KOPT-K1 (cell line): Measurements from ENCODE around the gene PLEKHM1.

Source experiments
- H3K27ac ChIP-seq: fragments of 200-600 bp; sonication (generic); 2 replicates; pipeline ENCODE4 v1.5.1; 2016; ENCODE audit warnings: antibody characterized with exemption, mild to moderate bottlenecking, low read depth, low read length; ENCODE audit not compliant: poor library complexity, severe bottlenecking
- H3K36me3 ChIP-seq: fragments of 200-600 bp; sonication (generic); 2 replicates; pipeline ENCODE4 v1.5.1; 2017; ENCODE audit warnings: antibody characterized with exemption, mild to moderate bottlenecking, low read length, moderate library complexity; ENCODE audit not compliant: insufficient read depth
- H3K9me3 ChIP-seq: fragments of 200-600 bp; sonication (generic); 2 replicates; pipeline ENCODE4 v1.5.1; 2017; ENCODE audit warnings: antibody characterized with exemption, low read length, mild to moderate bottlenecking; ENCODE audit not compliant: insufficient read depth, poor library complexity, severe bottlenecking

Gene PLEKHM1

GRCh38 chr17:45428931-45429338 is 61.6 kb downstream of the PLEKHM1 start:
- Histone ChIP-seq H3K9me3 (no peaks in the 10 kb centered on the region), H3K27ac (no peak overlapping the region), H3K36me3 (peaks cover 9% of the 10 kb centered on the region)

- Histone ChIP-seq H3K9me3 (no peaks in the 10 kb centered on the region), H3K27ac (peak overlapping the region; percentile 44), H3K36me3 (peaks cover 9% of the 10 kb centered on the region)
These were observed 62.4 kb downstream of the PLEKHM1 start for GRCh38 chr17:45428050-45428617.

- peak overlapping the region; percentile 44 for H3K27ac ChIP-seq
- H3K36me3 ChIP-seq, result peaks cover 9% of the 10 kb centered on the region
- no peaks in the 10 kb centered on the region for H3K9me3 ChIP-seq
These were observed 63.2 kb downstream of the PLEKHM1 start for GRCh38 chr17:45427181-45427835.

- Histone ChIP-seq H3K27ac (no peak overlapping the region), H3K36me3 (peaks cover 9% of the 10 kb centered on the region), H3K9me3 (no peaks in the 10 kb centered on the region)
These were observed 64.0 kb downstream of the PLEKHM1 start for GRCh38 chr17:45426561-45426960.

- H3K36me3 ChIP-seq, result peaks cover 9% of the 10 kb centered on the region
- no peaks in the 10 kb centered on the region for H3K9me3 ChIP-seq
- H3K27ac ChIP-seq, result no peak overlapping the region
These were observed 64.5 kb downstream of the PLEKHM1 start for GRCh38 chr17:45425984-45426413.

GRCh38 chr17:45425125-45425983 is 65.2 kb downstream of the PLEKHM1 start:
- no peaks in the 10 kb centered on the region for H3K9me3 ChIP-seq
- H3K36me3 ChIP-seq, result peaks cover 9% of the 10 kb centered on the region
- no peak overlapping the region for H3K27ac ChIP-seq

- peaks cover 9% of the 10 kb centered on the region for H3K36me3 ChIP-seq
- H3K9me3 ChIP-seq, result no peaks in the 10 kb centered on the region
- no peak overlapping the region for H3K27ac ChIP-seq
These were observed 65.8 kb downstream of the PLEKHM1 start for GRCh38 chr17:45424769-45425124.

GRCh38 chr17:45423975-45424335 is 66.6 kb downstream of the PLEKHM1 start:
- H3K36me3 ChIP-seq, result peaks cover 9% of the 10 kb centered on the region
- no peak overlapping the region for H3K27ac ChIP-seq
- H3K9me3 ChIP-seq, result no peaks in the 10 kb centered on the region

- Histone ChIP-seq H3K27ac (no peak overlapping the region), H3K9me3 (no peaks in the 10 kb centered on the region), H3K36me3 (peaks cover 9% of the 10 kb centered on the region)
These were observed 67.1 kb downstream of the PLEKHM1 start for GRCh38 chr17:45423304-45423974.

- peak overlapping the region; percentile 30 for H3K27ac ChIP-seq
- no peaks in the 10 kb centered on the region for H3K36me3 ChIP-seq
These were observed 75.3 kb downstream of the PLEKHM1 start for GRCh38 chr17:45414990-45415881.

GRCh38 chr17:45413498-45413923 is 77.0 kb downstream of the PLEKHM1 start:
- Histone ChIP-seq H3K9me3 (no peaks in the 10 kb centered on the region), H3K36me3 (0 out of 2 replicates have a peak, but pooled peaks cover 7% of the 10 kb centered on the region), H3K27ac (no peak overlapping the region)

More at GRCh38 chr17:45414990-45415881, 75.3 kb downstream of the PLEKHM1 start:
- no peaks in the 10 kb centered on the region for H3K9me3 ChIP-seq

GRCh38 chr17:45411348-45412105 is 79.0 kb downstream of the PLEKHM1 start:
- Histone ChIP-seq H3K36me3 (peaks cover 16% of the 10 kb centered on the region; the same call in 1 of the 2 replicates), H3K9me3 (no peaks in the 10 kb centered on the region), H3K27ac (peak overlapping the region; percentile 99)

- Histone ChIP-seq H3K9me3 (no peaks in the 10 kb centered on the region), H3K36me3 (peaks cover 25% of the 10 kb centered on the region), H3K27ac (peak overlapping the region; percentile 99)
These were observed 80.1 kb downstream of the PLEKHM1 start for GRCh38 chr17:45410144-45411091.
